Activated B cell treated with CpG ODN at 0.5 μM for 24 hours (primary cell): ENCODE data around the gene NUDT1. TPM values are rescaled to one million over a fixed set of nuclear protein-coding genes. Genes with fewer than 3 reads are reported as not detected.
A peak's percentile ranks its signal among the peaks of the same experiment; 100 is the strongest.

Experiments
- ATAC-seq: fragments of 200-7000 bp; cut with Tn5 transposase; one replicate; pipeline ENCODE4 v1.10.0; 2021; ENCODE audit warnings: low read depth, mild to moderate bottlenecking, moderate library complexity
- CTCF ChIA-PET: fragments of 350-600 bp; sonication (Branson Sonifier 250); formaldehyde crosslinking; loops from one replicate; lab custom pipeline; 2021; ENCODE audit warnings: antibody characterized with exemption; lab: Charles Lee
- POLR2A ChIA-PET: fragments of 350-600 bp; sonication (Branson Sonifier 250); formaldehyde crosslinking; loops from one replicate; lab custom pipeline; 2021; ENCODE audit warnings: antibody characterized with exemption; lab: Charles Lee
- DNase-seq: peaks from one replicate; pipeline ENCODE4 v3.0.0; 2022
- H3K27ac Mint-ChIP-seq: one replicate; pipeline ENCODE4 v1.8.0; 2020; ENCODE audit warnings: mixed read lengths
- H3K27me3 Mint-ChIP-seq: one replicate; pipeline ENCODE4 v1.8.0; 2021; ENCODE audit warnings: mixed read lengths
- H3K36me3 Mint-ChIP-seq: one replicate; pipeline ENCODE4 v1.8.0; 2021; ENCODE audit warnings: low read depth, mixed read lengths
- H3K4me1 Mint-ChIP-seq: one replicate; pipeline ENCODE4 v1.8.0; 2021; ENCODE audit warnings: mixed read lengths
- H3K4me3 Mint-ChIP-seq: one replicate; pipeline ENCODE4 v1.8.0; 2020; ENCODE audit warnings: mild to moderate bottlenecking, mixed read lengths
- H3K9me3 Mint-ChIP-seq: one replicate; pipeline ENCODE4 v1.8.0; 2020; ENCODE audit warnings: mixed read lengths
- CTCF ChIP-seq: fragments of 200-600 bp; IDR thresholded peaks from one replicate; pipeline ENCODE4 v1.8.0; 2022; ENCODE audit warnings: antibody characterized with exemption, mild to moderate bottlenecking
- intact Hi-C: fragments of 100-400 bp; cut with micrococcal nuclease; formaldehyde crosslinking; loops from one replicate; pipeline ENCODE4 v1.15.1; 2024
- total RNA-seq: library from RNA; stranded (reverse); gene quantifications from 2 replicates; pipeline ENCODE4 v1.2.3, GENCODE V29; 2022

Gene NUDT1
- total RNA-seq, 1 donor from 2014 or later = 38.0 TPM

- no peak for TF ChIP-seq CTCF
- intact Hi-C loops = no loop called here
- Mint-ChIP-seq H3K9me3 (no peaks in the 10 kb centered on the region), H3K36me3 (peaks cover 43% of the 10 kb centered on the region), H3K4me1 (peaks cover 15% of the 10 kb centered on the region), H3K4me3 (no peak overlapping the region), H3K27ac (no peak overlapping the region), H3K27me3 (no peaks in the 10 kb centered on the region)
- ChIA-PET CTCF (no interaction called here), POLR2A (no interaction called here)
- DNase-seq (no peak), ATAC-seq (no peak)
Measured at GRCh38 chr7:2199956-2200583, 42.0 kb upstream of the NUDT1 start.

GRCh38 chr7:2200584-2200980 is 41.4 kb upstream of the NUDT1 start:
- no peak for TF ChIP-seq CTCF
- Mint-ChIP-seq H3K36me3 (peaks cover 39% of the 10 kb centered on the region), H3K4me3 (no peak overlapping the region), H3K9me3 (no peaks in the 10 kb centered on the region), H3K4me1 (peaks cover 15% of the 10 kb centered on the region), H3K27me3 (no peaks in the 10 kb centered on the region), H3K27ac (no peak overlapping the region)
- ATAC-seq (no peak), DNase-seq (no peak)
- intact Hi-C loops = no loop called here
- ChIA-PET POLR2A (no interaction called here), CTCF (no interaction called here)

- no peaks in the 10 kb centered on the region for H3K9me3 Mint-ChIP-seq
- intact Hi-C loops = no loop called here
- no peak overlapping the region for H3K27ac Mint-ChIP-seq
- H3K36me3 Mint-ChIP-seq = peaks cover 34% of the 10 kb centered on the region
- ATAC-seq (no peak), DNase-seq (peak; percentile 7)
- POLR2A ChIA-PET = interaction anchor here (1.1 kb wide), 1 partner anchor 40 kb away, joined by 3 read pairs; no protein-coding TSS in a partner anchor
- peaks cover 15% of the 10 kb centered on the region for H3K4me1 Mint-ChIP-seq
- H3K27me3 Mint-ChIP-seq = no peaks in the 10 kb centered on the region
- CTCF ChIA-PET = no interaction called here
- H3K4me3 Mint-ChIP-seq = no peak overlapping the region
- no peak for TF ChIP-seq CTCF
Measured at GRCh38 chr7:2201128-2201527, 40.9 kb upstream of the NUDT1 start.

GRCh38 chr7:2201686-2202360 is 40.2 kb upstream of the NUDT1 start:
- Mint-ChIP-seq H3K36me3 (peaks cover 32% of the 10 kb centered on the region), H3K27ac (no peak overlapping the region), H3K4me1 (peaks cover 15% of the 10 kb centered on the region), H3K9me3 (no peaks in the 10 kb centered on the region), H3K27me3 (no peaks in the 10 kb centered on the region), H3K4me3 (no peak overlapping the region)
- ChIA-PET POLR2A (interaction anchor here (0.6 to 1.1 kb wide), 2 partner anchors 40 to 139 kb away, joined by 3 to 6 read pairs; no protein-coding TSS in a partner anchor), CTCF (no interaction called here)
- ATAC-seq (no peak), DNase-seq (peak; percentile 9)
- intact Hi-C loops = no loop called here
- TF ChIP-seq CTCF = no peak

GRCh38 chr7:2202361-2202761 is 39.7 kb upstream of the NUDT1 start:
- no peak for TF ChIP-seq CTCF
- CTCF ChIA-PET = interaction anchor here (1.2 kb wide), 1 partner anchor 102 kb away, joined by 3 read pairs; no protein-coding TSS in a partner anchor

More at GRCh38 chr7:2202361-2202761, 39.7 kb upstream of the NUDT1 start:
- Mint-ChIP-seq H3K4me1 (peaks cover 15% of the 10 kb centered on the region), H3K27ac (no peak overlapping the region), H3K27me3 (no peaks in the 10 kb centered on the region), H3K9me3 (no peaks in the 10 kb centered on the region), H3K4me3 (no peak overlapping the region), H3K36me3 (peaks cover 31% of the 10 kb centered on the region)
- ATAC-seq (no peak), DNase-seq (peak; percentile 4)
- POLR2A ChIA-PET = interaction anchor here (0.6 kb wide), 1 partner anchor 139 kb away, joined by 6 read pairs; no protein-coding TSS in a partner anchor
- intact Hi-C loops = no loop called here
